Dermis microvascular lymphatic vessel endothelial cell (primary cell): ENCODE results near the gene PSEN1. TPM values are rescaled to one million over a fixed set of nuclear protein-coding genes. Genes with fewer than 3 reads are reported as not detected.

ENCODE experiments used
- DNase-seq, 2 donors: peaks; one replicate each; pipeline versions ENCODE4 v3.0.0 to v3.0.0-alpha.2; 2010; ENCODE audit warnings: low read depth in 2 of 2
- total RNA-seq: library from RNA; depleted of rRNA; stranded (reverse); fragments of >200 nt; gene quantifications from 2 replicates; pipeline ENCODE4 v1.2.1, GENCODE V29; 2014

Gene PSEN1
- total RNA-seq: 32.0 and 43.2 TPM in 2 replicates

GRCh38 chr14:73136387-73137225, at the start of gene PSEN1:
PSEN1 (plus strand) TSS chr14:73136507; CDS start chr14:73148020, 11,513 bp downstream.
- DNase-seq: peak; percentile 79 to 91

- DNase-seq: no peak
Measured at GRCh38 chr14:73091044-73091443, 45.3 kb upstream of the PSEN1 start.

- no peak for DNase-seq
Measured at GRCh38 chr14:73097421-73097820, 38.9 kb upstream of the PSEN1 start.

GRCh38 chr14:73100334-73100733, 36.0 kb upstream of the PSEN1 start:
- DNase-seq: no peak

- DNase-seq: no peak
Measured at GRCh38 chr14:73102806-73103497, 33.4 kb upstream of the PSEN1 start.

- no peak for DNase-seq
Measured at GRCh38 chr14:73105050-73105449, 31.3 kb upstream of the PSEN1 start.

- DNase-seq: no peak
Measured at GRCh38 chr14:73105727-73106126, 30.6 kb upstream of the PSEN1 start.

GRCh38 chr14:73116079-73116665, 20.1 kb upstream of the PSEN1 start:
- DNase-seq: no peak

- DNase-seq: no peak
Measured at GRCh38 chr14:73124180-73124894, 12.0 kb upstream of the PSEN1 start.

- DNase-seq: no peak
Measured at GRCh38 chr14:73125169-73125588, 11.1 kb upstream of the PSEN1 start.

- no peak for DNase-seq
Measured at GRCh38 chr14:73125746-73126145, 10.6 kb upstream of the PSEN1 start.

- no peak for DNase-seq
Measured at GRCh38 chr14:73133795-73134194, 2.5 kb upstream of the PSEN1 start.

GRCh38 chr14:73136085-73136386, 271 bp upstream of the PSEN1 start:
- no peak for DNase-seq

GRCh38 chr14:73140811-73141323, 4.6 kb downstream of the PSEN1 start:
- DNase-seq: no peak

GRCh38 chr14:73142216-73142615, 5.9 kb downstream of the PSEN1 start:
- no peak for DNase-seq

GRCh38 chr14:73143003-73143402, 6.7 kb downstream of the PSEN1 start:
- no peak for DNase-seq

- DNase-seq: no peak
Measured at GRCh38 chr14:73143617-73144016, 7.3 kb downstream of the PSEN1 start.

GRCh38 chr14:73145371-73145770, 9.1 kb downstream of the PSEN1 start:
- DNase-seq: no peak

GRCh38 chr14:73146111-73146510, 9.8 kb downstream of the PSEN1 start:
- DNase-seq: no peak

- no peak for DNase-seq
Measured at GRCh38 chr14:73149753-73150152, 13.4 kb downstream of the PSEN1 start.

- DNase-seq: no peak
Measured at GRCh38 chr14:73153272-73153671, 17.0 kb downstream of the PSEN1 start.

GRCh38 chr14:73162251-73162650, 25.9 kb downstream of the PSEN1 start:
- no peak for DNase-seq
